Measurements from ENCODE around the gene COL8A1. TPM values are rescaled to one million over a fixed set of nuclear protein-coding genes. Genes with fewer than 3 reads are reported as not detected.

COL8A1 gene
- total RNA-seq, 1 donor from 2014 or later: 0.09 TPM

Other genes starting within 250 kb of the COL8A1 start
- gene CMSS1, start 179.3 kb downstream of the COL8A1 start, total RNA-seq: 117 and 126 TPM in 2 replicates